Neural crest cell (in vitro differentiated cells): ENCODE measurements around the gene SLC25A23. TPM values are rescaled to one million over a fixed set of nuclear protein-coding genes. Genes with fewer than 3 reads are reported as not detected.
A peak's percentile ranks its signal among the peaks of the same experiment; 100 is the strongest.

Experiments used
- DNase-seq: peaks from one replicate; pipeline ENCODE4 v3.0.0; 2021; ENCODE audit warnings: low read depth, mixed read lengths, low spot score
- H3K27ac Mint-ChIP-seq: one replicate; pipeline ENCODE4 v1.8.0; 2021; ENCODE audit warnings: mild to moderate bottlenecking, mixed read lengths; ENCODE audit not compliant: unreplicated experiment
- H3K27me3 Mint-ChIP-seq: 2 replicates; pipeline ENCODE4 v1.8.0; 2021; ENCODE audit warnings: low read depth, mild to moderate bottlenecking, mixed read lengths
- H3K36me3 Mint-ChIP-seq: 2 replicates; pipeline ENCODE4 v1.8.0; 2021; ENCODE audit warnings: low read depth, mild to moderate bottlenecking, mixed read lengths
- H3K4me1 Mint-ChIP-seq: 2 replicates; pipeline ENCODE4 v1.8.0; 2021; ENCODE audit warnings: mixed read lengths
- H3K4me3 Mint-ChIP-seq: one replicate; pipeline ENCODE4 v1.8.0; 2021; ENCODE audit warnings: mild to moderate bottlenecking, mixed read lengths
- H3K9me3 Mint-ChIP-seq: 2 replicates; pipeline ENCODE4 v1.8.0; 2021; ENCODE audit warnings: mixed read lengths
- total RNA-seq: library from RNA; stranded (reverse); gene quantifications from 2 replicates; pipeline ENCODE4 v1.2.1, GENCODE V29; 2021
- TF ChIP-seq, protein P1 (sequence below): fragments of 200-600 bp; sonication (generic); conservative IDR thresholded peaks from 2 replicates; pipeline ENCODE4 v1.5.0; 2021; ENCODE audit warnings: antibody characterized with exemption, mild to moderate bottlenecking

The SLC25A23 gene
- total RNA-seq, 1 donor from 2014 or later, result 72.2 TPM

GRCh38 chr19:6424939-6425731, 34.5 kb downstream of the SLC25A23 start:
- peak overlapping the region; percentile 94 for H3K4me3 Mint-ChIP-seq
- H3K27ac Mint-ChIP-seq, result no peak overlapping the region
- TF ChIP-seq, protein P1, sequence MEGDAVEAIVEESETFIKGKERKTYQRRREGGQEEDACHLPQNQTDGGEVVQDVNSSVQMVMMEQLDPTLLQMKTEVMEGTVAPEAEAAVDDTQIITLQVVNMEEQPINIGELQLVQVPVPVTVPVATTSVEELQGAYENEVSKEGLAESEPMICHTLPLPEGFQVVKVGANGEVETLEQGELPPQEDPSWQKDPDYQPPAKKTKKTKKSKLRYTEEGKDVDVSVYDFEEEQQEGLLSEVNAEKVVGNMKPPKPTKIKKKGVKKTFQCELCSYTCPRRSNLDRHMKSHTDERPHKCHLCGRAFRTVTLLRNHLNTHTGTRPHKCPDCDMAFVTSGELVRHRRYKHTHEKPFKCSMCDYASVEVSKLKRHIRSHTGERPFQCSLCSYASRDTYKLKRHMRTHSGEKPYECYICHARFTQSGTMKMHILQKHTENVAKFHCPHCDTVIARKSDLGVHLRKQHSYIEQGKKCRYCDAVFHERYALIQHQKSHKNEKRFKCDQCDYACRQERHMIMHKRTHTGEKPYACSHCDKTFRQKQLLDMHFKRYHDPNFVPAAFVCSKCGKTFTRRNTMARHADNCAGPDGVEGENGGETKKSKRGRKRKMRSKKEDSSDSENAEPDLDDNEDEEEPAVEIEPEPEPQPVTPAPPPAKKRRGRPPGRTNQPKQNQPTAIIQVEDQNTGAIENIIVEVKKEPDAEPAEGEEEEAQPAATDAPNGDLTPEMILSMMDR, result no peak
- peaks cover 14% of the 10 kb centered on the region for H3K27me3 Mint-ChIP-seq
- DNase-seq, result peak; percentile 96
- peaks cover 2% of the 10 kb centered on the region for H3K9me3 Mint-ChIP-seq
- peaks cover 34% of the 10 kb centered on the region for H3K4me1 Mint-ChIP-seq
- peaks cover 7% of the 10 kb centered on the region for H3K36me3 Mint-ChIP-seq

DNA sequence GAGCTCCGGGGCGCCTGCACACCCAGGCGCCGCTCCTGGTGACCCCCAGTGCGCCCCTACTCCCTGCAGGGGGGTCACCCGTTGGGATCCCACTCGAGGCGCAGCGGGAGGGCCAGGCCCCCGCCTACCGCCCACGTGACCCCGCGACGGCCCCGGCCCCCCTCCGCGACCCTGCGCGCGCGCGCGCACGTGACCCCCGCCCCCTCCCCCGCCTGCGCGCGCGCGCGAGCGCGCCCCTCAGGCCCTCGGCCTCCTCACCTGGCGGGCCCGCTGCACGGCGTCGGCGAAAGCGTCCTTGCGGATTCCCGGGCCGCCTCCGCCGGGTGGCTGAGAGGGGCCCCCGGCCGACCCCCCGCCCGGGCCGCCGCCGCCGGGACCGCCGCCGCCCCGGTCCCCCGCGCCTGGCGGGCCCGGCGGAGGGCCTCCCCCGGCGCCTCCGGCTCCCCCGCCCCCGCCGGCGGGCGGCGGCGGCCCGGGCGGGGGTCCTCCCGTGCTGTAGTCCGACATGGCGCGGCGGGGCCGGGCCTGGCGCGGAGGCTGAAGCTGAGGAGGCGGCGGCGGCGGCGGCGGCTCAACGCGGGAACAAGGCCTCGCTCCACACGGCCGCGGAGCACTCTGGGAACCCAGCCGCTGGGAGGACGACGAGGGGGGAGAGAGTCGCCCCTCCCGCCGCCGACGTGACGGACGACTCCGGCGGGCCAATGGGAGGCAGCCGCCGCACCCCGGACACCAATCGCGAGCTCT, 35.2 kb downstream of the SLC25A23 start, which contains the start of gene KHSRP:
TSS of gene KHSRP (minus strand) at position 617 of the 744 bp plus-strand sequence. CDS start at position 507, 110 bp downstream.
- Mint-ChIP-seq H3K27me3 (peaks cover 7% of the 10 kb centered on the region), H3K4me3 (peak within 1 kb of the TSS; percentile 97), H3K4me1 (peaks cover 34% of the 10 kb centered on the region), H3K27ac (peak within 1 kb of the TSS; percentile 88), H3K36me3 (peaks cover 7% of the 10 kb centered on the region), H3K9me3 (peaks cover 2% of the 10 kb centered on the region)
- no peak for DNase-seq
- TF ChIP-seq, protein P1, result no peak

DNA sequence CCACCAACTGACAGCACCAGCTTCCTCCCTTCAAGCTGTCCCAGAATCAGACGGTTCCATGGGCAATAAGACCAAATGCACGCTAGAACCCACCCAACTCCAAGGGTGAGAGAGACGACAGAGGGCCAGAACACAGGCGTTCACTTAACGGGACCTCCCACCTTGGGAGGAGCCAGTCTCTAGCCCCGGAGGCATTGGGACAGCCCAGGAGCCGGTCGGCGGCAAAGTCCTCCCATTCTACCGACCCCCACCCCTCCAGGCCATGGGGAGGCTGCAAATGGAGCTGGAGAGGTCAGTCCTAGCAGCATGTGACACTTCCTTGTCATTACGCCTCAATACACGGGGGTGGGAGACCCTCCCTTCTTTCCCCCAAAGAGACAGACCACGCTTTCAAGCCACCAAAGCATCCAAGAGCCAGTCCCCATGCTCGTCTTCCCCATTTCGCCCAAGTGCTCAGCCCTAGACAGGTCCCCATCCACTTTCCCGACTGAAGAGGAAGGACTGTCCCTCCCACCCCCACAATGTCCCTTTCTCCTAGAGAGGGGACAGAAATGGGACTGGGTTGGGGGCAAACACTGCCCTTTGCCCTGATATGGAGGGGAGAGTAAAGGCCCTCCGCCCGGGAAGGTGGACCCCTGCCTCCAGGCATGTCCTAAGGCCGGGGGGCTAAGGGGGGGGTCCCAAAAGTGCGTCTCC, 35.9 kb downstream of the SLC25A23 start:
- Mint-ChIP-seq H3K36me3 (peaks cover 7% of the 10 kb centered on the region), H3K9me3 (peaks cover 2% of the 10 kb centered on the region), H3K4me1 (peaks cover 34% of the 10 kb centered on the region), H3K27me3 (peaks cover 6% of the 10 kb centered on the region), H3K4me3 (peak overlapping the region; percentile 97), H3K27ac (peak overlapping the region; percentile 88)
- TF ChIP-seq, protein P1, result no peak
- peak; percentile 45 for DNase-seq

DNA sequence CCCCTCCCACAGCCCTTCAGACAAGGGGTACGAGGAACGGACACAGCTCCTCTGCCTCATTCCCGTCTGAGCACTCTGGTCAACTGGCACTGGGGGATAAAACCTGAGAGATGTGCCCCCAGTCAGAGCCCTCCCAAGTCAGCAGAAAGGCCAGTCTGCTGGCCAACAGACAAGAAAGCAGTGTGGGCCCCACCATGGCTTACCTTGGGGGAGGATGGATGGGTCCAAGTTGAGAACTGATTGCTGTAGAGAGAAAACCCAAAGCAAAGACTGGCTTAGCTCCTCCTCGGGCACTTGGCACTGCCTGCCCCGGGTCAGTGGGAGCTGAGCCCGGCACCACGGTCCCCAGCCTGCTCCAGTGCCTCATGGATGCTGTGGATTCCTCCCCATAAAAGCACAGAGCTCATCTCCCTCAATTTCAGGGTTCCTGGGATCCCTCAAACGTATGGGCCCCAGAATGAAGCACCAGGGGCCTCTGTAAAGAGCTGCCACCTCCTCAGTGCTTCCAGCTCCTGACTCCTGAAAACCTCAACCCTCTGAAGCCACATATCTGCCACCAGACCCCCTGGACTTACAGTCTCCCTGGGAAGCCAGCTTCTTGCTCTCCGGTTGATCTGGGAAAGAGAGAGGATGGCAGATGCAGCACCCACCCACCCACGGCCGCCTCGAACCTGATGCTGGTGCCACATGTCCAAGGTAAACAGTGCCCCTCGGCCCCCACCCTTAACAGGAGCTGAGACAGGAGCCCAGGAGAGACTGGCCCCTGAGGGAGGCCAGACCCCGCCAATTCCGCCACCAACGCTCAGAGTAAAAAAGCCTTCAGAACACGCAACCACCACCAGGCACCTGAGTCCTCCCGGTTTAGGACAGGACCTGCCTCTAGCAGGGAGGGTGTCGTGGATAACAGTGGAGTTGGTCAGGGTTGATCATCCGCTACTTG, 38.2 kb downstream of the SLC25A23 start:
- TF ChIP-seq, protein P1, result no peak
- H3K27ac Mint-ChIP-seq, result no peak overlapping the region

More for the DNA sequence above, 38.2 kb downstream of the SLC25A23 start:
- H3K4me3 Mint-ChIP-seq, result peak overlapping the region; percentile 62
- H3K4me1 Mint-ChIP-seq, result peaks cover 34% of the 10 kb centered on the region
- peaks cover 2% of the 10 kb centered on the region for H3K9me3 Mint-ChIP-seq
- peaks cover 6% of the 10 kb centered on the region for H3K27me3 Mint-ChIP-seq
- peaks cover 7% of the 10 kb centered on the region for H3K36me3 Mint-ChIP-seq
- DNase-seq, result no peak
